Adrenal gland (tissue), 5 donors: ENCODE data around the gene COP1.

Source experiments
- CTCF ChIP-seq, 6 experiments: fragments of 450-650 bp in 4 of 6; fragments of 200-600 bp in 2 of 6; sonication (generic) in 1 of 6; IDR thresholded peaks; 1 replicate in 5 of 6; 2 replicates in 1 of 6; pipeline versions ENCODE4 v1.5.1 to v1.8.0; 2016 to 2021; ENCODE audit warnings: antibody characterized with exemption in 6 of 6, mild to moderate bottlenecking in 2 of 6, moderate library complexity in 1 of 6
- POLR2A ChIP-seq, 2 donors: fragments of 450-650 bp; IDR thresholded peaks; one replicate each; pipeline ENCODE4 v1.6.1; 2017; ENCODE audit warnings: antibody characterized with exemption in 2 of 2, mild to moderate bottlenecking in 2 of 2, moderate library complexity in 1 of 2
- donor health status: DM: no; HTN: no; CAD: no.

- TF ChIP-seq CTCF (IDR thresholded peaks at IDR 0.05) (no peak), POLR2A (IDR thresholded peaks at IDR 0.05) (no peak)
Measured at GRCh38 chr1:176174108-176174507, 33.0 kb downstream of the COP1 start.
